Measurements from ENCODE around the gene MSL3B.

- TF ChIP-seq ZNF8 (CRISPR knock-in tag; IDR thresholded peaks at IDR 0.05) = no peak
- no peak for TF ChIP-seq PPARA (CRISPR knock-in tag; IDR thresholded peaks at IDR 0.05; ENCODE audit: borderline replicate concordance)
- no peak for TF ChIP-seq SNAI2 (CRISPR knock-in tag; IDR thresholded peaks at IDR 0.05)
- no peak for TF ChIP-seq PATZ1 (CRISPR knock-in tag; IDR thresholded peaks at IDR 0.05; ENCODE audit: borderline replicate concordance)
- TF ChIP-seq ZNF565 (CRISPR knock-in tag; conservative IDR thresholded peaks at IDR 0.05; ENCODE audit: low read depth) = no peak
- no peak for TF ChIP-seq ZFP30 (CRISPR knock-in tag; IDR thresholded peaks at IDR 0.05)
- TF ChIP-seq CSRNP3 (CRISPR knock-in tag; IDR thresholded peaks at IDR 0.05) = no peak
Observed at GRCh38 chr2:233831861-233832260, 36.3 kb downstream of the MSL3B start.

Measured in SK-N-SH treated with all-trans-retinoic acid at 6 μM for 48 hours (cell line).